Ishikawa (cell line): ENCODE measurements around the gene CCR6.

Source experiments
- EGR1 ChIP-seq: IDR thresholded peaks from 2 replicates; pipeline ENCODE4 v1.6.1; 2012
- EP300 ChIP-seq: IDR thresholded peaks from 2 replicates; pipeline ENCODE4 v1.6.1; 2012; ENCODE audit warnings: borderline replicate concordance
- NFIC ChIP-seq: IDR thresholded peaks from 2 replicates; pipeline ENCODE4 v1.6.1; 2012
- RAD21 ChIP-seq: IDR thresholded peaks from 2 replicates; pipeline ENCODE4 v1.6.1; 2012; ENCODE audit warnings: low read depth
- ZBTB7A ChIP-seq: IDR thresholded peaks from 2 replicates; pipeline ENCODE4 v1.6.1; 2012; ENCODE audit warnings: low read depth
- TF ChIP-seq, protein P1 (sequence below): IDR thresholded peaks from 2 replicates; pipeline ENCODE4 v1.6.1; 2012

DNA sequence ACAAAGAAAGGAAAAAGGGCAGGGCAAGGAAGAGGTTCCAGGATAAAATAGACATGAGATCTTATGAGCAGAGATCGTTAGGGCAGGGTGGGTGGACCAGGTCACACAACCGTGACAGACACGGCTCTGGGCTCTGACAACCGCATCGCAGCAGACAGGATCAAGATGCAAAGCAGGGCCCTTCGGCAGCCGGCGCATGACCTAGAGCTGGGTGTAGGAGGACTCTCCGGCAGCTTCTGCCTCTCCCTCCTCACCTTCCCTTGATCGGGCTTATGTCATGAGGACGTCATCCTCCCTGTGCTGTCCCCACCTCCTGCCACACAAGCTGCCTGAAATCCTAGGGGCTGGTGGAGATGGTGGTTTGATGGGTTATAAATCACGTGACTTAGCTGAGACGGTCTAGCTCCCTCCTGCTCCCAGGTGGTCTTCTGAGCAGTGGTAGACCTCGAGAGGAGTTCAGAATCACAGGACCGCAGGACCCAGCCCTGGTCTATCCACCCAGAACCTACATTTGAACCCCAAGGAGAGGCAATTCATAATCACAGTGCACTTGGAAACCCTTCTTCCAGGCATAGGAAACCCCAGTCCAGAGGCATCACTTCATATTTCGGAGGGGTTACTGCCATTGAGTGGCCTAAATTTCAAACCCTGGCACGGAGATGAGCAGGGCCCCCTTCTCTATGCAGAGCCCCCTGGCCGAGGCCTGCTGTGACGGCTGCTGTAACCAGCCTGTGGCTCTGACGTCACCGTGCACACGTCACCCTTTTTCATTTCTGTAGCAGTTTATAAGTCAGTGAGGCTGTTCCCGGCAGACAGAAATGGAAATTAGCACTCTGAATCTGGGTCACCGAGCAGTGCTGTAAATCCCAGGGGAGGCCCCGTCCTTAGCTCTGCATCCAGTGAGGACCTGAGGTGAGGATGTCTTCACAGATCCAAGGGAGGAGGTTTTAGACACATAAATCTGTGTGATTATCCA lies 8.7 kb upstream of the CCR6 start:
- no peak for TF ChIP-seq EP300
- no peak for TF ChIP-seq ZBTB7A
- TF ChIP-seq RAD21 = no peak
- no peak for TF ChIP-seq NFIC
- no peak for TF ChIP-seq EGR1
- TF ChIP-seq, protein P1, sequence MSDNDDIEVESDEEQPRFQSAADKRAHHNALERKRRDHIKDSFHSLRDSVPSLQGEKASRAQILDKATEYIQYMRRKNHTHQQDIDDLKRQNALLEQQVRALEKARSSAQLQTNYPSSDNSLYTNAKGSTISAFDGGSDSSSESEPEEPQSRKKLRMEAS = no peak
